ENCODE measurements around the gene TIAM2.

GRCh38 chr6:155264693-155265320 lies 269.7 kb downstream of the TIAM2 start:
- TF ChIP-seq CTCF (IDR thresholded peaks at IDR 0.05; ENCODE audit: low read length) (no peak), EZH2 (optimal IDR thresholded peaks at IDR 0.05; ENCODE audit: low read depth, low read length) (no peak), EZH2phosphoT487 (IDR thresholded peaks at IDR 0.05; ENCODE audit: low read length) (no peak)

Data from MM.1S (cell line).